Stomach (tissue), 9 donors: Measurements from ENCODE around the gene PARD6G. TPM values are rescaled to one million over a fixed set of nuclear protein-coding genes. Genes with fewer than 3 reads are reported as not detected.

Experiments
- DNase-seq, 2 donors: peaks; one replicate each; pipeline versions ENCODE4 v3.0.0 to v3.0.0-alpha.2; 2013 to 2019
- H3K27ac ChIP-seq, 5 donors: fragments of 200-600 bp in 4 of 5; sonication (generic) in 4 of 5; one replicate each; pipeline ENCODE4 v1.5.1; 2013 to 2019; ENCODE audit warnings: mild to moderate bottlenecking in 1 of 5, moderate library complexity in 1 of 5
- H3K27me3 ChIP-seq, 3 donors: fragments of 200-600 bp; sonication (generic); one replicate each; pipeline ENCODE4 v1.5.1; 2017 to 2019; ENCODE audit warnings: mixed run types in 1 of 3
- H3K36me3 ChIP-seq, 4 donors: fragments of 200-600 bp; sonication (generic); 1 replicate in 3 of 4; 2 replicates in 1 of 4; pipeline ENCODE4 v1.5.1; 2016 to 2019
- H3K4me1 ChIP-seq, 4 donors: fragments of 200-600 bp; sonication (generic); one replicate each; pipeline ENCODE4 v1.5.1; 2016 to 2019
- H3K4me3 ChIP-seq, 4 donors: fragments of 200-600 bp; sonication (generic) in 3 of 4; one replicate each; pipeline ENCODE4 v1.5.1; 2016 to 2019; ENCODE audit warnings: mild to moderate bottlenecking in 1 of 4
- H3K9me3 ChIP-seq, 4 donors: fragments of 200-600 bp; sonication (generic); one replicate each; pipeline ENCODE4 v1.5.1; 2016 to 2019
- CTCF ChIP-seq, 7 experiments: fragments of 450-650 bp in 4 of 7; fragments of 200-600 bp in 3 of 7; sonication (generic) in 3 of 7; IDR thresholded peaks; one replicate each; pipeline ENCODE4 v1.5.1; 2016 to 2019; ENCODE audit warnings: antibody characterized with exemption in 7 of 7, control low read depth in 2 of 7, mild to moderate bottlenecking in 1 of 7
- EP300 ChIP-seq: sonication (generic); formaldehyde crosslinking; IDR thresholded peaks from one replicate; pipeline ENCODE4 v1.6.1; 2017; ENCODE audit warnings: antibody characterized with exemption
- POLR2A ChIP-seq, 4 donors: fragments of 450-650 bp; IDR thresholded peaks; one replicate each; pipeline ENCODE4 v1.6.1; 2016; ENCODE audit warnings: antibody characterized with exemption in 4 of 4, control low read depth in 2 of 4, mild to moderate bottlenecking in 1 of 4, moderate library complexity in 1 of 4
- POLR2AphosphoS5 ChIP-seq, 3 donors: sonication (generic); formaldehyde crosslinking; IDR thresholded peaks; one replicate each; pipeline ENCODE4 v1.6.1; 2016; ENCODE audit warnings: antibody characterized with exemption in 3 of 3
- WGBS, 5 donors: extraction: QIAGEN DNeasy Blood & Tissue Kit in 3 of 5; methylation state at CpG; one replicate each; pipeline versions ENCODE4 v1.1.5 to v1.1.7; 2013 to 2018; 5-methylcytosine and 5-hydroxymethylcytosine counted together
- intact Hi-C: fragments of 100-400 bp; cut with DNase I; formaldehyde crosslinking; loops from one replicate; pipeline ENCODE4 v1.15.1; 2023; ENCODE audit warnings: low total_unique reads
- polyA plus RNA-seq, 3 donors: library from polyadenylated mRNA; stranded (reverse); fragments of 200-250 nt; gene quantifications; one replicate each; pipeline ENCODE4 v1.2.3, GENCODE V29; 2013
- total RNA-seq, 5 donors: library from RNA; depleted of rRNA; stranded (reverse); fragments of >200 nt; gene quantifications; one replicate each; pipeline versions ENCODE4 v1.1.0 to v1.2.3, GENCODE V29; 2014 to 2016
- donor health status: healthy with polysubstance abuse.
- donor health status: Bipolar disorder and iron deficiency.
- donor health status: healthy.

The PARD6G gene
- total and polyA plus RNA-seq, 8 donors, result 1.5 to 15.9 (median 3.9) TPM

GRCh38 chr18:80149667-80150066 is 97.6 kb downstream of the PARD6G start:
- Histone ChIP-seq H3K9me3 (no peaks in the 10 kb centered on the region), H3K27ac (no peak overlapping the region), H3K36me3 (no peaks in the 10 kb centered on the region), H3K27me3 (no peaks in the 10 kb centered on the region), H3K4me3 (no peak overlapping the region), H3K4me1 (peaks cover 14 to 50% (median 31%) of the 10 kb centered on the region in 4 donors)
- intact Hi-C loops, result no loop called here
- DNase-seq, result no peak
- no peak for TF ChIP-seq POLR2A (IDR thresholded peaks at IDR 0.05)
- TF ChIP-seq CTCF (IDR thresholded peaks at IDR 0.05), result no peak
- no peak for TF ChIP-seq EP300
- TF ChIP-seq POLR2AphosphoS5 (IDR thresholded peaks at IDR 0.05), result no peak

- Histone ChIP-seq H3K4me3 (peak overlapping the region; percentile 56 to 64 (median 58)), H3K27me3 (no peaks in the 10 kb centered on the region), H3K9me3 (no peaks in the 10 kb centered on the region), H3K4me1 (peaks cover 21 to 61% (median 41%) of the 10 kb centered on the region in 4 donors), H3K27ac (peak overlapping the region in 4 of 5 donors; percentile 5 to 72 (median 59)), H3K36me3 (no peaks in the 10 kb centered on the region)
- peak in 1 of 2 donors; percentile 37 for DNase-seq
- intact Hi-C loops, result no loop called here
- TF ChIP-seq CTCF (IDR thresholded peaks at IDR 0.05) (no peak), POLR2AphosphoS5 (IDR thresholded peaks at IDR 0.05) (no peak), EP300 (no peak), POLR2A (IDR thresholded peaks at IDR 0.05) (no peak)
- 42 to 59% (median 51%) methylated on average over 34 of the region's 34 CpGs for WGBS, 5 donors
These were observed 98.8 kb downstream of the PARD6G start for GRCh38 chr18:80148326-80149199.

- intact Hi-C loops, result no loop called here
- Histone ChIP-seq H3K4me1 (peaks cover 21 to 70% (median 47%) of the 10 kb centered on the region in 4 donors), H3K9me3 (no peaks in the 10 kb centered on the region), H3K27me3 (no peaks in the 10 kb centered on the region), H3K4me3 (peak overlapping the region; percentile 56 to 64 (median 58)), H3K27ac (peak overlapping the region; percentile 5 to 72 (median 51)), H3K36me3 (no peaks in the 10 kb centered on the region)
- DNase-seq, result peak; percentile 83 to 93
- 23 to 37% (median 32%) methylated on average over 44 to 52 of the region's 52 CpGs for WGBS, 5 donors
- TF ChIP-seq POLR2AphosphoS5 (IDR thresholded peaks at IDR 0.05), result peak in 2 of 3 donors; percentile 62 to 86
- no peak for TF ChIP-seq POLR2A (IDR thresholded peaks at IDR 0.05)
- TF ChIP-seq EP300, result peak; percentile 19
These were observed 99.6 kb downstream of the PARD6G start for GRCh38 chr18:80147418-80148325.

GRCh38 chr18:80147037-80147417 is 100.3 kb downstream of the PARD6G start:
- peak overlapping the region; percentile 56 to 64 (median 58) for H3K4me3 ChIP-seq
- peak overlapping the region in 4 of 5 donors; percentile 27 to 72 (median 50) for H3K27ac ChIP-seq
- intact Hi-C loops, result no loop called here

More at GRCh38 chr18:80147037-80147417, 100.3 kb downstream of the PARD6G start:
- 25 to 45% (median 39%) methylated on average over 12 of the region's 12 CpGs for WGBS, 5 donors
- Histone ChIP-seq H3K4me1 (peaks cover 21 to 70% (median 48%) of the 10 kb centered on the region in 4 donors), H3K36me3 (no peaks in the 10 kb centered on the region), H3K9me3 (no peaks in the 10 kb centered on the region), H3K27me3 (no peaks in the 10 kb centered on the region)
- no peak for DNase-seq
- TF ChIP-seq POLR2A (IDR thresholded peaks at IDR 0.05) (no peak), EP300 (no peak), CTCF (IDR thresholded peaks at IDR 0.05) (no peak), POLR2AphosphoS5 (IDR thresholded peaks at IDR 0.05) (no peak)
